Neural progenitor cell (in vitro differentiated cells): ENCODE results near the gene PRR16.

Experiments used
- CTCF ChIP-seq: fragments of 200-600 bp; sonication (generic); IDR thresholded peaks from 2 replicates; pipeline ENCODE4 v1.5.1; 2017; ENCODE audit warnings: antibody characterized with exemption, mild to moderate bottlenecking
- EZH2 ChIP-seq: fragments of 200-600 bp; sonication (generic); IDR thresholded peaks from 2 replicates; pipeline ENCODE4 v1.6.1; 2017; ENCODE audit warnings: antibody characterized with exemption, mild to moderate bottlenecking, moderate library complexity
- EZH2phosphoT487 ChIP-seq: fragments of 200-600 bp; sonication (generic); IDR thresholded peaks from 2 replicates; pipeline ENCODE4 v1.6.1; 2017; ENCODE audit warnings: antibody characterized with exemption

GRCh38 chr5:120640778-120641177 is 176.7 kb downstream of the PRR16 start:
- TF ChIP-seq CTCF (no peak), EZH2 (no peak), EZH2phosphoT487 (no peak)
